ENCODE measurements around the gene OR5AU1. TPM values are rescaled to one million over a fixed set of nuclear protein-coding genes. Genes with fewer than 3 reads are reported as not detected.
A peak's percentile ranks its signal among the peaks of the same experiment; 100 is the strongest.

Gene OR5AU1
- polyA plus RNA-seq, 2 of the 4 experiments (the other 2 are of a cell fraction), result not detected

GRCh38 chr14:21205026-21205677 is 49.3 kb upstream of the OR5AU1 start (continued):
- TF ChIP-seq PBX3 (IDR thresholded peaks at IDR 0.05) (no peak), HMGXB4 (CRISPR knock-in tag; IDR thresholded peaks at IDR 0.05; ENCODE audit: borderline replicate concordance) (no peak), FOSB (CRISPR knock-in tag; IDR thresholded peaks at IDR 0.05) (no peak), JUN (IDR thresholded peaks at IDR 0.05) (no peak), CBX8 (IDR thresholded peaks at IDR 0.05) (no peak)

GRCh38 chr14:21204167-21205025 is 48.5 kb upstream of the OR5AU1 start:
- Histone ChIP-seq H3K27ac (no peak overlapping the region), H3K4me1 (no peaks in the 10 kb centered on the region), H3K9me3 (no peaks in the 10 kb centered on the region), H3K4me2 (no peak overlapping the region), H3K4me3 (no peak overlapping the region)
- 92% methylated on average over 8 of the region's 8 CpGs for WGBS (ENCODE audit: missing lambda C conversion rate)
- ATAC-seq (no peak), DNase-seq (ENCODE audit: low read depth in 1 of 2, low spot score in 1 of 2) (no peak), FAIRE-seq (no peak)
- ChIA-PET POLR2A (no interaction called here), CTCF (interaction anchor here (1.0 to 2.0 kb wide), 4 partner anchors 13 to 112 kb away, joined by 3 to 6 read pairs (median 3); no protein-coding TSS in a partner anchor)
- TF ChIP-seq POLR2AphosphoS2 (conservative IDR thresholded peaks at IDR 0.05; ENCODE audit: low read length) (peak; percentile 78), CHD2 (IDR thresholded peaks at IDR 0.05; ENCODE audit: low read length, partially characterized antibody) (no peak)

- no peak overlapping the region for H3K4me3 ChIP-seq
- CTCF ChIA-PET, result interaction anchor here (0.6 to 2.0 kb wide), 6 partner anchors 14 to 590 kb away, joined by 3 to 6 read pairs (median 3); no protein-coding TSS in a partner anchor
- FAIRE-seq (no peak), DNase-seq (ENCODE audit: low read depth in 1 of 2, low spot score in 1 of 2) (no peak), ATAC-seq (peak in 1 of 2 experiments; percentile 5; a peak in 2 of 6 replicates)
- H3K9me3 ChIP-seq, result no peaks in the 10 kb centered on the region
- 92% methylated on average over 8 of the region's 8 CpGs for WGBS (ENCODE audit: missing lambda C conversion rate)
- no peak for TF ChIP-seq TP53 (CRISPR knock-in tag; IDR thresholded peaks at IDR 0.05)
- no peak for TF ChIP-seq ELK1 (IDR thresholded peaks at IDR 0.05; ENCODE audit: low read depth, low read length)
- TF ChIP-seq KDM1A (IDR thresholded peaks at IDR 0.05; ENCODE audit: low read depth), result no peak
- no peak for TF ChIP-seq ZNF302 (CRISPR knock-in tag; IDR thresholded peaks at IDR 0.05)
- no peak for TF ChIP-seq POLR2A (IDR thresholded peaks at IDR 0.05; ENCODE audit: low read length)
- TF ChIP-seq CTCF (IDR thresholded peaks at IDR 0.05), result no peak
- no peak for TF ChIP-seq E2F6 (IDR thresholded peaks at IDR 0.05; ENCODE audit: borderline replicate concordance, low read depth)
- no peak for TF ChIP-seq MAZ (IDR thresholded peaks at IDR 0.05; ENCODE audit: borderline replicate concordance, low read depth, low read length)
- no peak for TF ChIP-seq TFCP2L1 (CRISPR knock-in tag; IDR thresholded peaks at IDR 0.05)
- no peak for TF ChIP-seq SREBF2 (IDR thresholded peaks at IDR 0.05)
- H3K4me2 ChIP-seq, result no peak overlapping the region
- no peak overlapping the region for H3K27ac ChIP-seq
- POLR2A ChIA-PET, result no interaction called here
- no peaks in the 10 kb centered on the region for H3K4me1 ChIP-seq
Observed at GRCh38 chr14:21203470-21204166, 47.8 kb upstream of the OR5AU1 start.
